Measurements from ENCODE around the gene GLT1D1. TPM values are rescaled to one million over a fixed set of nuclear protein-coding genes. Genes with fewer than 3 reads are reported as not detected.

The GLT1D1 gene
- total RNA-seq, 1 experiment from 2014 or later: not detected

DNA sequence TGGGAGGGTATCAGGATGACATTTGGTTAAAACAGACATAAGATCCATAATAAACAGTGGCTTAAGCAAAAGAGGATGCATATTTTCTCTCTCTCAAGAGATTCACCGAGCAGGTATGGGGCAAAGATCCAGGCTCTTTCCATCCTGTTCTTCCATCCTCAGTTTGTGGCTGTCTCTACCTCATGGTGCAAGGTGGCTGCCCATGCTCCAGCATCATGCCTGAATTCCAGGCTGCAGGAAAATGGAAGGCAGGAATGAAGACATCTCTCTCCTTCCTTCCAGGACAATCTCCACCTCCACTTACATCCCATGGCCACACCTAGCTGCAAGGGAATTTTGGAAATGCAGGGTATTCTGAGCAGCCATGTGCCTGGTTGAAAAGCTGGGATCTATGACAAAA lies 136.0 kb downstream of the GLT1D1 start:
- H3K4me1 ChIP-seq (ENCODE audit: control insufficient read depth in 1 of 2, insufficient read depth in 2 of 2, low read length in 2 of 2): no peaks in the 10 kb centered on the region
- H3K9me3 ChIP-seq (ENCODE audit: control insufficient read depth in 1 of 2, insufficient read depth in 1 of 2, low read depth in 1 of 2, low read length in 2 of 2): peaks cover 0 to 3% of the 10 kb centered on the region in 2 experiments; a peak in 1 of 4 replicates
- intact Hi-C loops (cut with micrococcal nuclease): no loop called here
- CTCF ChIA-PET: no interaction called here
- RAD21 ChIA-PET (ENCODE audit: low non-redundant PET in 1 of 2, low total read pairs in 2 of 2, uncharacterized antibody in 2 of 2, unreplicated experiment in 2 of 2): no interaction called here
- H3K79me2 ChIP-seq (ENCODE audit: insufficient read depth, low read length): no peaks in the 10 kb centered on the region
- POLR2A ChIA-PET: no interaction called here
- no peak overlapping the region for H3K4me3 ChIP-seq (replicated peaks in 1 of 2; ENCODE audit: low read depth in 1 of 2, low read length in 2 of 2)
- H3K9me2 ChIP-seq (ENCODE audit: insufficient read depth): no peaks in the 10 kb centered on the region
- no peaks in the 10 kb centered on the region for H3K27me3 ChIP-seq (ENCODE audit: insufficient read depth, low read length)
- no peak overlapping the region for H3K9ac ChIP-seq (ENCODE audit: low read length)
- H2AFZ ChIP-seq (ENCODE audit: low read depth, low read length, poor library complexity, severe bottlenecking): no peak overlapping the region
- ATAC-seq (no peak), DNase-seq (ENCODE audit: low read depth, low spot score) (no peak)
- TF ChIP-seq JUND (IDR thresholded peaks at IDR 0.05): no peak
- no peak for TF ChIP-seq ELF1 (IDR thresholded peaks at IDR 0.05; ENCODE audit: borderline replicate concordance, low read depth)
- TF ChIP-seq, protein P1, sequence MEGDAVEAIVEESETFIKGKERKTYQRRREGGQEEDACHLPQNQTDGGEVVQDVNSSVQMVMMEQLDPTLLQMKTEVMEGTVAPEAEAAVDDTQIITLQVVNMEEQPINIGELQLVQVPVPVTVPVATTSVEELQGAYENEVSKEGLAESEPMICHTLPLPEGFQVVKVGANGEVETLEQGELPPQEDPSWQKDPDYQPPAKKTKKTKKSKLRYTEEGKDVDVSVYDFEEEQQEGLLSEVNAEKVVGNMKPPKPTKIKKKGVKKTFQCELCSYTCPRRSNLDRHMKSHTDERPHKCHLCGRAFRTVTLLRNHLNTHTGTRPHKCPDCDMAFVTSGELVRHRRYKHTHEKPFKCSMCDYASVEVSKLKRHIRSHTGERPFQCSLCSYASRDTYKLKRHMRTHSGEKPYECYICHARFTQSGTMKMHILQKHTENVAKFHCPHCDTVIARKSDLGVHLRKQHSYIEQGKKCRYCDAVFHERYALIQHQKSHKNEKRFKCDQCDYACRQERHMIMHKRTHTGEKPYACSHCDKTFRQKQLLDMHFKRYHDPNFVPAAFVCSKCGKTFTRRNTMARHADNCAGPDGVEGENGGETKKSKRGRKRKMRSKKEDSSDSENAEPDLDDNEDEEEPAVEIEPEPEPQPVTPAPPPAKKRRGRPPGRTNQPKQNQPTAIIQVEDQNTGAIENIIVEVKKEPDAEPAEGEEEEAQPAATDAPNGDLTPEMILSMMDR (IDR thresholded peaks at IDR 0.05 in 2 of 3, conservative IDR thresholded peaks at IDR 0.05 in 1 of 3; ENCODE audit: borderline replicate concordance in 1 of 3, insufficient read depth in 1 of 3, low read depth in 2 of 3, low read length in 2 of 3): no peak
- TF ChIP-seq POLR2AphosphoS5 (IDR thresholded peaks at IDR 0.05; ENCODE audit: low read depth, low read length): no peak
- TF ChIP-seq POLR2A (IDR thresholded peaks at IDR 0.05; ENCODE audit: borderline replicate concordance, extremely low read depth, insufficient read depth, insufficient read length): no peak
- TF ChIP-seq RAD21 (IDR thresholded peaks at IDR 0.05; ENCODE audit: low read depth): no peak
- no peak for TF ChIP-seq EZH2phosphoT487 (IDR thresholded peaks at IDR 0.05; ENCODE audit: borderline replicate concordance)
- H3K27ac ChIP-seq (ENCODE audit: low read depth, low read length): no peak overlapping the region
- no peak overlapping the region for H3K4me2 ChIP-seq (ENCODE audit: low read length)
- BruUV-seq (replicated peaks): no TSS peak
- no peaks in the 10 kb centered on the region for H3K36me3 ChIP-seq (ENCODE audit: control insufficient read depth in 1 of 2, insufficient read depth in 2 of 2, low read length in 2 of 2)
- H4K20me1 ChIP-seq (ENCODE audit: insufficient read depth): no peaks in the 10 kb centered on the region

DNA sequence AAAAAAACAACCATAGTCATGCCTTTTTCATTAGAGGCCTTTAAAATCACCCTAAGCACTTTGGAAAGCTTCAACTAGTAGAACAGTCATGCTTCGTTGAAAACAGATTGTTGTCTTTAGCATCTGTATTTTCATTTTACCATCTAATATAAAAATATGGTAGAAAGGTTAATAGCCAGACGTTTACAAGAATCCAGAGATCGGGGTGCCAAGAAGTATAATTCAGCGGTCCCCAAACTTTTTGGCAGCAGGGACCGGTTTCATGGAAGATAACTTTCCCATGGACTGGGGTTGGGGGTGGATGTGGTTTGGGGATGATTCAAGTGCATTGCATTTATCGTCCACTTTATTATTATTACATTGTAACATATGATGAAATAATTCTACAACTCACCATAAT lies 138.4 kb downstream of the GLT1D1 start:
- peaks cover 0 to 3% of the 10 kb centered on the region in 2 experiments; a peak in 1 of 4 replicates for H3K9me3 ChIP-seq (ENCODE audit: control insufficient read depth in 1 of 2, insufficient read depth in 1 of 2, low read depth in 1 of 2, low read length in 2 of 2)
- intact Hi-C loops (cut with micrococcal nuclease): no loop called here
- ChIA-PET POLR2A (no interaction called here), CTCF (no interaction called here), RAD21 (ENCODE audit: low non-redundant PET in 1 of 2, low total read pairs in 2 of 2, uncharacterized antibody in 2 of 2, unreplicated experiment in 2 of 2) (no interaction called here)
- no peaks in the 10 kb centered on the region for H3K36me3 ChIP-seq (ENCODE audit: control insufficient read depth in 1 of 2, insufficient read depth in 2 of 2, low read length in 2 of 2)
- H3K9ac ChIP-seq (ENCODE audit: low read length): no peak overlapping the region
- DNase-seq (ENCODE audit: low read depth, low spot score) (no peak), ATAC-seq (no peak)
- H3K79me2 ChIP-seq (ENCODE audit: insufficient read depth, low read length): no peaks in the 10 kb centered on the region
- no peak overlapping the region for H2AFZ ChIP-seq (ENCODE audit: low read depth, low read length, poor library complexity, severe bottlenecking)
- no peaks in the 10 kb centered on the region for H3K4me1 ChIP-seq (ENCODE audit: control insufficient read depth in 1 of 2, insufficient read depth in 2 of 2, low read length in 2 of 2)
- H3K9me2 ChIP-seq (ENCODE audit: insufficient read depth): no peaks in the 10 kb centered on the region
- no TSS peak for BruUV-seq (replicated peaks)
- no peak overlapping the region for H3K4me2 ChIP-seq (ENCODE audit: low read length)
- H3K27me3 ChIP-seq (ENCODE audit: insufficient read depth, low read length): no peaks in the 10 kb centered on the region
- H3K27ac ChIP-seq (ENCODE audit: low read depth, low read length): no peak overlapping the region
- H3K4me3 ChIP-seq (replicated peaks in 1 of 2; ENCODE audit: low read depth in 1 of 2, low read length in 2 of 2): no peak overlapping the region
- H4K20me1 ChIP-seq (ENCODE audit: insufficient read depth): no peaks in the 10 kb centered on the region
- TF ChIP-seq, protein P2, sequence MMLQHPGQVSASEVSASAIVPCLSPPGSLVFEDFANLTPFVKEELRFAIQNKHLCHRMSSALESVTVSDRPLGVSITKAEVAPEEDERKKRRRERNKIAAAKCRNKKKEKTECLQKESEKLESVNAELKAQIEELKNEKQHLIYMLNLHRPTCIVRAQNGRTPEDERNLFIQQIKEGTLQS (IDR thresholded peaks at IDR 0.05): no peak
- TF ChIP-seq EZH2phosphoT487 (IDR thresholded peaks at IDR 0.05; ENCODE audit: borderline replicate concordance): no peak
- TF ChIP-seq CEBPB (IDR thresholded peaks at IDR 0.05; ENCODE audit: low read depth): no peak
- no peak for TF ChIP-seq RAD21 (IDR thresholded peaks at IDR 0.05; ENCODE audit: low read depth)
- TF ChIP-seq SRF (IDR thresholded peaks at IDR 0.05; ENCODE audit: low read depth): no peak
- TF ChIP-seq TCF7L2 (IDR thresholded peaks at IDR 0.05; ENCODE audit: borderline replicate concordance, extremely low read depth, insufficient read depth, insufficient read length): no peak
- TF ChIP-seq SIN3A (IDR thresholded peaks at IDR 0.05; ENCODE audit: low read depth): no peak
- TF ChIP-seq EGR1 (IDR thresholded peaks at IDR 0.05; ENCODE audit: low read depth): no peak
- TF ChIP-seq FOSL1 (IDR thresholded peaks at IDR 0.05; ENCODE audit: low read depth): no peak
- TF ChIP-seq EZH2 (IDR thresholded peaks at IDR 0.05): no peak
- no peak for TF ChIP-seq ELF1 (IDR thresholded peaks at IDR 0.05; ENCODE audit: borderline replicate concordance, low read depth)
- no peak for TF ChIP-seq SP1 (IDR thresholded peaks at IDR 0.05; ENCODE audit: low read depth)
- TF ChIP-seq, protein P3, sequence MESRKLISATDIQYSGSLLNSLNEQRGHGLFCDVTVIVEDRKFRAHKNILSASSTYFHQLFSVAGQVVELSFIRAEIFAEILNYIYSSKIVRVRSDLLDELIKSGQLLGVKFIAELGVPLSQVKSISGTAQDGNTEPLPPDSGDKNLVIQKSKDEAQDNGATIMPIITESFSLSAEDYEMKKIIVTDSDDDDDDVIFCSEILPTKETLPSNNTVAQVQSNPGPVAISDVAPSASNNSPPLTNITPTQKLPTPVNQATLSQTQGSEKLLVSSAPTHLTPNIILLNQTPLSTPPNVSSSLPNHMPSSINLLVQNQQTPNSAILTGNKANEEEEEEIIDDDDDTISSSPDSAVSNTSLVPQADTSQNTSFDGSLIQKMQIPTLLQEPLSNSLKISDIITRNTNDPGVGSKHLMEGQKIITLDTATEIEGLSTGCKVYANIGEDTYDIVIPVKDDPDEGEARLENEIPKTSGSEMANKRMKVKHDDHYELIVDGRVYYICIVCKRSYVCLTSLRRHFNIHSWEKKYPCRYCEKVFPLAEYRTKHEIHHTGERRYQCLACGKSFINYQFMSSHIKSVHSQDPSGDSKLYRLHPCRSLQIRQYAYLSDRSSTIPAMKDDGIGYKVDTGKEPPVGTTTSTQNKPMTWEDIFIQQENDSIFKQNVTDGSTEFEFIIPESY (IDR thresholded peaks at IDR 0.05; ENCODE audit: extremely low read depth, insufficient replicate concordance, low read length): no peak
- TF ChIP-seq ZNF274 (IDR thresholded peaks at IDR 0.05; ENCODE audit: low read depth, low read length): no peak
- no peak for TF ChIP-seq POLR2A (IDR thresholded peaks at IDR 0.05; ENCODE audit: borderline replicate concordance, extremely low read depth, insufficient read depth, insufficient read length)
